ENCODE measurements around the gene TSPEAR.

Gene TSPEAR

DNA sequence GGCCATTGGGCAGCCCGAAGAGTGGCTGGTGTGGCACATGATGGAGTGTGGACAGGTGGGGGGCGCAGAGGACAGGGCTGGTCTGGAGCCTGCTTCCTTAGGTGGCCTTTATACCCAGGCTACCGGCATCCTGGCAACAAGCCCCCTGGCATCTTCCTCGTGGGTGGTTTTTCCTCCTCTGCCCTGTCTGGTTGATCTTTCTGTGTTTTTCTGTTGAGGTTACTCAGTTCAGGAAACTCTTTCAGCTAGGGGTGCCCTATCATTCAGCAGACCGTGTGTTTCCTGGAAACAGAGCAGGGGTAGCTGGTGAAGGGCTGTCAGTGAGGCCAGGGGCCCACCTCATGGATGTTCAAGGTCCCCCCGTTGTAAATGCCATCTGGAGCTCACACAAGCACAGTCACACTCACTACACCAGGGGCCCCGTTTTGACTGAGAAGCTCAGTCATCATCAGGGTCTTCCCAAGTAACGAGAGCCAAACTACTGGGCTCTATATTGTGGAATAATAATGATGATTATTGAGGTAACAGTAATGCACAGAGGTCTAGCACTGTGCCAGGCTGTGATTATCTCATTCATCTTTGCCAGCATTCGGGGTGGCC, 56.7 kb downstream of the TSPEAR start, which contains the start of gene KRTAP12-4:
KRTAP12-4 (minus strand) TSS at position 84 of the 600 bp plus-strand sequence; CDS start at position 39, 45 bp downstream.
- TF ChIP-seq, protein P1, sequence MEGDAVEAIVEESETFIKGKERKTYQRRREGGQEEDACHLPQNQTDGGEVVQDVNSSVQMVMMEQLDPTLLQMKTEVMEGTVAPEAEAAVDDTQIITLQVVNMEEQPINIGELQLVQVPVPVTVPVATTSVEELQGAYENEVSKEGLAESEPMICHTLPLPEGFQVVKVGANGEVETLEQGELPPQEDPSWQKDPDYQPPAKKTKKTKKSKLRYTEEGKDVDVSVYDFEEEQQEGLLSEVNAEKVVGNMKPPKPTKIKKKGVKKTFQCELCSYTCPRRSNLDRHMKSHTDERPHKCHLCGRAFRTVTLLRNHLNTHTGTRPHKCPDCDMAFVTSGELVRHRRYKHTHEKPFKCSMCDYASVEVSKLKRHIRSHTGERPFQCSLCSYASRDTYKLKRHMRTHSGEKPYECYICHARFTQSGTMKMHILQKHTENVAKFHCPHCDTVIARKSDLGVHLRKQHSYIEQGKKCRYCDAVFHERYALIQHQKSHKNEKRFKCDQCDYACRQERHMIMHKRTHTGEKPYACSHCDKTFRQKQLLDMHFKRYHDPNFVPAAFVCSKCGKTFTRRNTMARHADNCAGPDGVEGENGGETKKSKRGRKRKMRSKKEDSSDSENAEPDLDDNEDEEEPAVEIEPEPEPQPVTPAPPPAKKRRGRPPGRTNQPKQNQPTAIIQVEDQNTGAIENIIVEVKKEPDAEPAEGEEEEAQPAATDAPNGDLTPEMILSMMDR (IDR thresholded peaks at IDR 0.05) = no peak

DNA sequence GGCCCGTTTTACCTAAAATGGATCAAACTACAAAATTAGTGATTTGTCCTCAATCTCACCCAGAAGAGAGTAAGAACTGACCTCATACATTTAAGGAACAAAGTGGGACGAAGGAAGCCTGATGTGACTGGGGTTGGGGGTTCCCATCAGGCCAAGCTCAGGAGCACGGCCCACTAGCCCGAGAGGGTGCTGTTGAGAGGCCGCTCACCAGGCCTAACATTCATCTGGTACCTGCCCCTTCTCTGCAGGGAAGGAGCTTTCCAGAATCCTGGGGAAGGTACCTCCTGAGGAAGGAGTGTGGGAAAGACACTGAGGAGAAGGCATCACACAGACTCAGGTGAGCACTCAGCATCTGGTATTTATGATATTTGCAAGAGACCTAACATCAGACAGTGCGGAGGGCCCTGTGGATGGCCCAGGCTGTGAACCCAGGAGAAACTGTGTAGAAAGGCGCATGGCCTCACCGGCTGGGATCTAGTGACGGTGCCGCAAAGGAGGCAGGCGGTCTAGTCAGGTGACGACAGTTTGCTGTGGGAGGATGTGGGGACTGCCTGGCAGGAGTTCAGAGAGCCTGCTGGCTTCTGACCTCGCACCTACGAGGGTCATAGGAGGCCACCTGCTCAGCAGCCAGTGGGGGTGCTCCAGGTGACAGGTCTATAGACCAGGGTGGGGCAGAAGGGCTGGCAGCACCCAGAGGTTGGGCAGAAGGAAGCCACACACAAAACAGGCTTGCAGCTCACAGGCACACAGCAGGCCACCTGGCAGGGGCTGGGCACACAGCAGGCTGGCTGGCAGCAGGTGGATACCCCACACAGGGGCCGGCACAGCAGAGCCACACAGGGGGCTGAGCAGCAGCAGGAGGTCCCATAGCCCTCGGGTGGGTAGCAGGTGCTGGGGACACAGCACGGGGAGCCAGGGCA, 57.5 kb downstream of the TSPEAR start:
- TF ChIP-seq, protein P1 (IDR thresholded peaks at IDR 0.05) = no peak

DNA sequence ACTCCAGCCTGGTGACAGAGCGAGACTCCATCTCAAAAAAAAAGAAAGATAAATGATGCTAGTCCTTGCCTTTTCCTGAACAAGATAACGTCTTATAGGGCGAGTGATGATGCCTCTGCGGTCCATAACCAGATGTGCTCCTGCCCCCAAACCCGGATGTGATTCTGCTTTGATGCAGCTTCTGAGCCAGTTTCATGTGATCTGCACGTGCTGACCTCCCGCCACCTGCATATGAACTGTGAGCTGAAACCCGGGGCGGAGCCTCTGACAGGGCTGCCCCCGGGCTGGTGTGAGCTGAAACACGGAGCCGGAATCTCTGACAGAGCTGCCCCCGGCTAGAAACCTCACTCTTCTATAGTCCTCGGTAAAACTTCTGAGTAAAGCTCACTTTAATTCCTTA, 58.2 kb downstream of the TSPEAR start:
- TF ChIP-seq, protein P1 (IDR thresholded peaks at IDR 0.05) = no peak

DNA sequence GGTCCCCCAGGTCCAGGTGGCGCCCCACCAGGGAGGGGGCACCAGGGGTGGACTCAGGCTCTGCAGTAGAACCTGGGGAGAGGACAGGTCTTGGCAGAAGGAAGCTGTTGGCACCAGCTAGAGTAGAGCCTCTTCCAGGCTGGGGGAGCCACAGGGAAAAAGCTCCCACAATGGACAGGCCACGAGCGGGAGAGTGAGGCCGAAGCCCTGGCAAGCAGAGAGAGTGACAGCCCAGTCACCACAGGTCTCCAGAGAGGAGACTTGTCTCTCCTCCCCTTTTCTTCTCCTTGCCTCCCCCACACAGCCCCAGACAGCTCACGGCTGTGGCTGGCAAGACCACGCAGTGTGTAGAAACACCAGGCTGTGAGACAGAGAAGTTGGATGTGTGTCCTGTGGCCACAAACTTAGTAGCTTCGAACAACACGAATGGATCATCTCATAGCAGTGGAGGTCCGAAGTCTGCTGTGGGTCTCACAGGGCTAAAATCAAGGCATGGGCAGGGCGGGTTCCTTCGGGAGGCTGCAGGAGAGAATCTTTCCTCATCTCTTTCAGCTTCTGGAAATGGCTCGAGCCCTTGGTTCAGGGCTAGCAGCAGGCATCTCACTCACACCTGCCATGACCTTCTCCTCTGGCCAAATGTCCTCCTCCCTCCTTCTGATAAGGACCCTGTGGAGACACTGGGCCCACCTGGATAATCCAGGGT, 60.2 kb downstream of the TSPEAR start:
- TF ChIP-seq, protein P1 (IDR thresholded peaks at IDR 0.05) = no peak

DNA sequence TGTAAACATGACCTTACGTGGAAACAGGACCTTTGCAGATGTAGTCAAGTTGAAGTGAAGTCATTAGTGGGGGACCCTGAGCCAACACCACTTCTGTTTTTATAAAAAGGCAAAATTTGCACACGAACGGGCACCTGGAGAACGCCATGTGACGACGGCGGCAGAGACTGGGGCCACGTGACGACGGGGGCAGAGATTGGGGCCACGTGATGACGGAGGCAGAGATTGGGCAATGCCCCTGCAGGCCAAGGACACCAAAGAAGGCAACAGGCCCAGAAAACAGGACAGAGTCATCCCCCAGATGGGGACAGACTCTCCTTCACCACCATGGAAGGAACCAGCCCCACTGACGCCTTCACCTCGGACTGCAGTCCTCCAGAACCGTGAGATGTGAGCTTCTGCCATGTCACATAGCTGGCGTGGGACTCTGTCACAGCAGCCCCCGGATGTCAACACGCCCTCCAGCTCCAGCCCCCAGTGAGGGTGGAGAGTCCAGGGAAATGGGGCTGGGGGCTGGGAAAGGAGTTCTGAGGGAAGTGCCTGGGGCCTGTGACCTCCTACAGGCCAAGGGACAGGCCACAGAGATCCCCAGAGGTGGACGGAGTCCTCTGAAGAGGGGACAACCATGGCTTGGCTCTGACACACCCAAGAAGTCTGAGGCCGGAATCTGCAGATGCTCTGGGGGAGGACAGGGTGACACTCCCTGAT, 61.0 kb downstream of the TSPEAR start:
- TF ChIP-seq, protein P1 (IDR thresholded peaks at IDR 0.05) = no peak

DNA sequence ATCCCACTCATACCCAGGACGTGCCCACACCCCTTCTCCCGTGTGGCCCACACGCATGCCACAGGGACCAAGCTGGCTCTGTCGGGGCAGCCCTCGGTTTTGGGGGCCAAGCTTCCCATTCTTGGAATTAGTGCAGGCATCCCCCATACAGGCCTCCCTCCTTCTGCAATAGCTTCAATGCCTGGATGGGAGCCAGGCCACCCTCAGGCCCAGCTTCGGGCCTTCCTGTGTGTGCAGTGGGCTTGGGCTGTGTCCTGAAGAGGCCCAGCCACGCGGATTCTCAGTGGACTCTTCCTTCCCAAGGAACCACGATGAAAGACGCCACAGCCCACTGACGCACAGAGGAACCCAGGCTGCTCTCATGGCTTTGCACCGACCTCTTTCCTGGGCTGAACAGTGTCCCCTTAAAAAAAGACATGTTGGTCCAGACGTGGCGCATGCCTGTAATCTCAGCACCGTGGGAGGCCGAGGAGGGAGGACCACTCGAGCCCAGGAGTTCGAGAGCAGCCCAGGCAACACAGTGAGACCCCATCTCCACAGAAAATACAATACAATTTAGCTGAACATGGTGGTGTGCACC, 61.8 kb downstream of the TSPEAR start:
- TF ChIP-seq, protein P1 (IDR thresholded peaks at IDR 0.05) = no peak

Measured in LNCAP (cell line).